HG03280 (cell line): ENCODE measurements around the gene OPRD1.
"Not testable (repeated sequence)": the region's sequence is repeated elsewhere in the genome, so short reads cannot be mapped to it uniquely, and the experiment has no call there.

Experiments
- ATAC-seq: cut with Tn5 transposase; IDR thresholded peaks from one replicate; pipeline ENCODE4 v1.9.1; 2021; ENCODE audit warnings: mild to moderate bottlenecking, moderate library complexity; ENCODE audit not compliant: unreplicated experiment

The OPRD1 gene

GRCh38 chr1:28840928-28841544 lies 29.1 kb downstream of the OPRD1 start:
- no peak for ATAC-seq

- no peak for ATAC-seq
Measured at GRCh38 chr1:28845786-28846543, 34.0 kb downstream of the OPRD1 start.

- ATAC-seq = not testable (repeated sequence)
Measured at GRCh38 chr1:28847207-28847606, 35.2 kb downstream of the OPRD1 start.

- no peak for ATAC-seq
Measured at GRCh38 chr1:28848416-28848815, 36.4 kb downstream of the OPRD1 start.

GRCh38 chr1:28853093-28853742 lies 41.2 kb downstream of the OPRD1 start:
- ATAC-seq = no peak

- ATAC-seq = not testable (repeated sequence)
Measured at GRCh38 chr1:28854406-28854805, 42.4 kb downstream of the OPRD1 start.

- ATAC-seq = no peak
Measured at GRCh38 chr1:28855046-28855445, 43.1 kb downstream of the OPRD1 start.

- ATAC-seq = no peak
Measured at GRCh38 chr1:28855469-28855951, 43.5 kb downstream of the OPRD1 start.

- no peak for ATAC-seq
Measured at GRCh38 chr1:28855969-28856368, 44.0 kb downstream of the OPRD1 start.

- no peak for ATAC-seq
Measured at GRCh38 chr1:28860332-28861073, 48.5 kb downstream of the OPRD1 start.

- ATAC-seq = no peak
Measured at GRCh38 chr1:28862571-28863403, 50.8 kb downstream of the OPRD1 start.

- no peak for ATAC-seq
Measured at GRCh38 chr1:28864695-28865094, 52.7 kb downstream of the OPRD1 start.

GRCh38 chr1:28865997-28866650 lies 54.2 kb downstream of the OPRD1 start:
- no peak for ATAC-seq

- no peak for ATAC-seq
Measured at GRCh38 chr1:28867850-28868249, 55.9 kb downstream of the OPRD1 start.

- no peak for ATAC-seq
Measured at GRCh38 chr1:28869952-28870351, 58.0 kb downstream of the OPRD1 start.

- no peak for ATAC-seq
Measured at GRCh38 chr1:28871631-28872401, 59.8 kb downstream of the OPRD1 start.

GRCh38 chr1:28875134-28875533 lies 63.2 kb downstream of the OPRD1 start:
- ATAC-seq = not testable (repeated sequence)

- ATAC-seq = no peak
Measured at GRCh38 chr1:28877132-28877781, 65.3 kb downstream of the OPRD1 start.

- no peak for ATAC-seq
Measured at GRCh38 chr1:28878796-28879195, 66.8 kb downstream of the OPRD1 start.
